Activated CD8-positive, alpha-beta memory T cell treated with anti-CD3 and anti-CD28 coated beads, Interleukin-2, amount 50 U/mL, for 4 hours (primary cell): ENCODE data around the gene POC1B.
A peak's percentile ranks its signal among the peaks of the same experiment; 100 is the strongest.

Experiments used
- DNase-seq: peaks from one replicate; pipeline ENCODE4 v3.0.0-alpha.2; 2020

POC1B gene

DNA sequence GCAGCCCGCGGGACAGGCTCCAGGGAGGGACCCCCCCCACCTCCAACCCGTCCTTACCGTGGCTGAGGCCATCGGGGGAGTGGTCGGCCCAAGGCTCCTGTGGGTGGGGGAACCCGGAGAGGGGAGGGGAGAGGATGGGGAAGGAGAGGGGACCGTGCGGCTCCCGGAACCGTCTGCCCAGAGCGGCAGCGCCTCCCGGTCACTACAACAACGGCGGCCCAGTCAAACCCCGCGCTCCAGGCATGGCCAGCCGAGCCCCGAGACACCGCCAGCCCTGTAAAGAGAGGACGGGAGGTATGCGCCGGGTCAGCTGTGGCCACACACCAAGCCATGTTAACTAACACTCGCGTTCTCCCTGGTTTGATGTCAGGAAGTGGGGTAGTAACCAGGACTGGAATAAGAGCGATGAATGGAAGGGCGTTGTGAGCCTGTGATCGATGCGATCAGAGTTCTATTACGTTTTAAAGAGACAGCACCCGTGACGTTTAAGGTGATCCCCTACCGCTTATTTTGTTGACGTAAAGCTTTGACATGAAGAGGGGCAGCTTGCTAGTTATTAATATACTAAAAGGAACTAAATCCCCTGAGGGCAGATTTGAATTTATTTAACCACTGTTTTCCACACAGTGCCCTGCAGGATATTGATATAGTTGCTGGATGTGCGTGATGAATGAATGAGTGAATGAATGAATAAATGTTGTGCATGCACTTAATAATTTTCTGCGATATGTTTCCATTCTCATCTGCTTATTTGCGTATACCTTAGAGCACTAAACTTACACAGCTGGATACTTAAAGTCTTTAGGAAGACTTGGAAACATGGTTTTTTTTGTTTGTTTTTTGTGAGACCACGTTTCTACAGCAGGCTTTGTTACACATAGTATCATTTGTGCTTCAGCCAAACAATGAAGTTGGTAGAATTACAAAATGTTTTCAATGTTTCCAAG, at the start of gene POC1B:
POC1B (minus strand) TSS at position 224 of the 947 bp plus-strand sequence; CDS start at position 72, 152 bp downstream.
- DNase-seq, result peak; percentile 70

DNA sequence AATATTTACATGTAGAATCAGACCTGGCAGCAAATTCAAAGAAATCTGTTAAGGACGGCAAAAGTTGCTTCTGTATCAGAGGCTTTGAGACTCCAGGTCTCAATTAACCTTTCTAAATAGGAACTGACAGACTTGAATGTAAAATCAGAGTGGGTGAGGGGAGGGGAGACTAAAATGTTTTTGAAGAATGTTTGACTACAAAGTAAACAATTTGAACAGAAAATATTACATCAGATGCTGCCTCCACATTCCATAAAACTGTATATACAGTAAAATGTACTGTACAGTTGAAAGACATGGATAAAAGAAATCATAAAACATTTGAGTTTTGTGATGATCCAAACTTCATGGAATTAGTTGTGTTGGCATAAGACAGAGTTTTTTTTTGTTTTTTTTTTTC, 49.5 kb upstream of the POC1B start:
- DNase-seq, result no peak

DNA sequence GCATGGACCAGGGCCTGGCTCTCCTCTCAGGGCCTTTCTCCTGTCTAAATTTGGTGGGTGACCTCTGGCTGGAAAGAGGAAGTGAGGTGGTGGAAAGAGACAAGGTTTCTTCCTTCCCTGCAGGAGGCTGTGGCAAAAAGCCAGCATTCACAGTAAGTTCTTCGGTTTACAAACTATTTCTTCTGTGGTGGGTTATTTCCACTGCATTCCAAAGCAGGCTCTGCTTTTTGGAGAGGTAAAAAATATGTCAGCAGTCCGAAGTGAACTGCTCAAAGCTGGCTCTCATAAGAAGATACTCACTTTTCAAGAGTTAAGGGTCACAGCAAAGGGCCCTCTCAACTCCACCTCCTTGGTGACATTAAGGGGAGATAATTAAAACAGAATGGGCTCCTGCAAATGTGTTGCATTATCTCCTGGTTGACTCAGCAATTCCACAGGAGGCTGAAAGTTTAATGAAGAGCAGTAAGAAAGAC, 48.9 kb upstream of the POC1B start:
- no peak for DNase-seq

DNA sequence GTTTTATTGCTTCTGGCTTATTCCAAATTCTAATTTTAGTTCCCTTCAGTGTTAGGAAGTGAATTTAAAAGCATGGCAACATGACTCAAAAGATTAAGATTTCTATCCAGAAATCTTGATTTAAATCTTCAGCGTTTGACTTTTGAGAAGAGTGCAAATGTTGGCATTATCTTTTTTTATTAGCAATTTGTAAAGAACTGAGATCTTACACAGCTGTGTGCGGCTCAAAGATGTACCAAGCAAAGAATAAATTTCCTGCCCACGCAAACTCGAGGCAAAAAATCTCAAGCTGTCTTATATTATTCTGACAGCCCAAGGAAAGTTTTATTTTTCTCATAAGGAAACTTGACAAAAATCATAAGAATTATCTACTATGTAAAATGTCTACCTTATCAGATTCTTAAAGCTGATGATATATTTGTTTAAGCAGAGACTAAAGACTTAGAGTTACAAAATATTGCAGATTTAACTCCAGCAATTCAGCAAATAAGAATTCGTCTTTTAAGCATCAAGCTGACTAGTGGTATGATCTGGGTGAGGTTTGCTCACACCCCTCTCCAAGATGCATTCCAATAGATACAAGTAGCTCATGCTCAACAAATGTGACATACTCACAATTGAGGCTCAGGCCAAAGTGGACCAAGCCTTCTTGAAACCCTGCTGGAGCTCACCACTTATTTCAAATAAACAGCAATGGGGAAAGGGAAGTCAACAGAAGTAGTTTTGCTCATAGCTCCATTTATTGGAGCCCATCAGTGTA, 47.4 kb upstream of the POC1B start:
- DNase-seq, result no peak

DNA sequence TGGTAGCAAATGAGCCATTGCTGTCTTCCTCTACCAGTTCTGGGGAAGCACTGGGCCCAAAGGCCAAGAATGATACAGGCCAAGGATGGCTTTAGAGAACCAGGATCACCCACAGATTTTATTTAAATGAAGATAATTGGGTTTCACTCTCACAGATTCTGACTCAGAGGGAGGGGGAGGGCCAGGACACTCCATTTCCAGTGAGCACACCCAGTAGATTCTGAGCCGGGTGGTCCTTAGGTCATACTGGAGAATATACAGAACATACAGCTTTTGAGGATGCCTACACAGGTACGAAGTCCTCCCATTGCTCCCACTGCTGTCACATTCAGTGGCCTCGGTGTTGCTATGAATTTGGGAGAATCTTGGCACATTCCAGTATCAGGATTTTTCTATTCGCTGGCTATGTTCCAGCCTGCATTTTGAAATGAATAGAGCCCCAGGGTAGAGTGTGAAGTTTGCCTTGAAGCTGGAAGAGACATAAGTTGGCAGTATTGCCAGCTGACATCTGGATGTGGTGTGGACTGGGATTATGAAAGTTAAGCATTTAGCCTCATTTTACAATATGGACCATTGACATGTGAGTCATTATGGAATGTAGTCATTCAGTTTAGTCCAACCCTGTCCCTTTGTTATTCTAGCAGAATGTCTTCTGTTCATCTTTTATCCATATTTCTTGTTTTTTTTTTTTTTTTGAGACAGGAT, 45.8 kb upstream of the POC1B start:
- no peak for DNase-seq

DNA sequence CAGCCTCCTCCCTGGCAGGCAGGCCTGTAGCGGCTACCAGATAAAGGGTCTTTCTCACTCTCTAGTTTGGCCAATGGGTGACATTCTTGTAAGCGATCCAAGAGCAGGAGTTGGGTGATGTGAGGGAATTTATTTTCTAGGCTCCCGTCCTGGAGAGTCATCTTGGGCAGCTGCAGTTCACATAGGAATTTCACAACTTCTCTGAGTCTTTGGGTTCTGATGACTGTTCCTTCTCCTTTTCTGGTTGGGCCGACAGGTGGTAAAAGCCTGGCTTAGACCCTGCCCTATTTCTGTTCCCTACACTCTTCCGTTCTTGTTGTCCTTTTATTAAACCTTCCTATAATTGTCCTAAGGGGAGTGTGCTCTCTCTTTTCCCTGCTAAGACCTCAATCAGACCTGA, 42.6 kb upstream of the POC1B start:
- no peak for DNase-seq

GRCh38 chr12:89567691-89568239, 41.9 kb upstream of the POC1B start:
- no peak for DNase-seq

- no peak for DNase-seq
These were observed 40.8 kb upstream of the POC1B start for GRCh38 chr12:89566615-89567014.

DNA sequence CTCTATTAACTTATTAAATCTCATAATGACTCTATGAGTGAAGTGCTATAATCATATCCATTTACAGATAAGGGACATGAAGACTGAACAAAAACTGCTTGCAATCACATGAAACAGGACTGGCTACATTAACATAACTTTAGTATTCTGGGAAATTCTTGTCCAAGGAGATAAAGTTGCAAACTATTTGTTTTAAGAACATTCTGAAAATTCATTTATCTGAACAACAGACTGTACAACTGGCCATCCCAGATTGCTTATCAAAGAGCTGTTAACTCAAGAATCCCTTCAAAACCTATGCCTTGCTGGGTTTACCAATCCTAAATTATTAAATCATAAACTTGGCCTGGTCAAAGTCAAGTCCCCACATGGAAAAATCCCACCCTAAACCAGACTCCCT, 39.2 kb upstream of the POC1B start:
- DNase-seq, result no peak

DNA sequence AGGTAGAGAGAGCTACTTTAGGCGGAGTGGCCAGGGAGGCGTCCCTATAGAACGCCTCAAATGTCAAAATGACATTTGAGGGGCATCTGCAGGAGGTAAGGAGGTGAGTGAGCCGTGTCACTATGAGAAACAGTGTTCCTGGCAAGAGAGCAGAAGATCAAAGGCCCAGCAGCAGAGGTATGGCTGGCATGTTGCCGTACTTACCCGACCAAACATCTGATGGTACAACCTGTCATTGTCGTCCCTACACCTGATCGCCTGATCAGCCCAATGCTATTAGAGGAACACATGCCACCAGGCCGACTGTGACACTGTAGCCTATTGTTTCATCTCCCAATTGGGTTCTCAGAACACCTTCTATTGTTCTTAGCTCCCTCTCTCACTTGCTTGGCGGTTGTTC, 33.9 kb upstream of the POC1B start:
- no peak for DNase-seq

GRCh38 chr12:89556976-89557375, 31.1 kb upstream of the POC1B start:
- no peak for DNase-seq

- no peak for DNase-seq
These were observed 26.5 kb upstream of the POC1B start for GRCh38 chr12:89552376-89552775.

DNA sequence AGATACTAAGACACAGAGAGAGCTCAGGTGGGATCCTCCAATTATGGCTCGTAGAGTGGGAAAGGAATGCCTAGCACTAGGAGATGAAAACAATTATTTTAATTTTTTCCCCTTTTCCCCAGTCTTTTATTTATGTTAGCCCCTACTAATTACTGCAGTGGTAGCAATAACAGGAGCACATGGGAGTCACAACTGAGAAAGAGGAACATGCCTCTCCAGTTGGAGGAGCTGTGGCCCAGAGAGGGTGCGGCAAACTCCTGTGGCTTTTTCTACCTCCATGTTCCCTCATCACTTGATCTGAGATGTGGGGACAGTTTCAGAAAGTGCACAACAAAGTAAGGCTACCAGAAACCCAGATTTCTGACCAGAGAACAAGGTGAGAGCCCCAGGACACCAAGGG, 25.9 kb upstream of the POC1B start:
- DNase-seq, result no peak

GRCh38 chr12:89547101-89547500, 21.3 kb upstream of the POC1B start:
- no peak for DNase-seq

DNA sequence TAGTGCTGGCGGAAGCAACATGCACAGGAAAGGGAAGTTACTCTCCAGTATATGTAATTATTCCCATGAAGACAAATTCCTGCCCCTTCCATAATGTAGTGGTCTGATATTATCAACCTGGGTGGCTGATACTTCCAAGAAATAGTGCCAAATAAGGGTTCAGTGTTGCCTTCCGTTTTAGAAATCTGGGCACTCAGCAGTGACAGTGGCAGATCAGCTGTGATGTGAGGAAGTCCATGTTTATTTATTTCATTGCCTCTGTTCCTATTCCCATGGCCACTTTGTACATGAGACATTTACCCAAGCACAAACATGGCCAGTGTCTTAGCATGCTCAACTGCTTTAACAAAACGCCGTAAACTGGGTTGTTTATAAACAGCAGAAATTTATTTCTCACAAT, 20.3 kb upstream of the POC1B start:
- no peak for DNase-seq

GRCh38 chr12:89544681-89545184, 18.9 kb upstream of the POC1B start:
- DNase-seq, result no peak

DNA sequence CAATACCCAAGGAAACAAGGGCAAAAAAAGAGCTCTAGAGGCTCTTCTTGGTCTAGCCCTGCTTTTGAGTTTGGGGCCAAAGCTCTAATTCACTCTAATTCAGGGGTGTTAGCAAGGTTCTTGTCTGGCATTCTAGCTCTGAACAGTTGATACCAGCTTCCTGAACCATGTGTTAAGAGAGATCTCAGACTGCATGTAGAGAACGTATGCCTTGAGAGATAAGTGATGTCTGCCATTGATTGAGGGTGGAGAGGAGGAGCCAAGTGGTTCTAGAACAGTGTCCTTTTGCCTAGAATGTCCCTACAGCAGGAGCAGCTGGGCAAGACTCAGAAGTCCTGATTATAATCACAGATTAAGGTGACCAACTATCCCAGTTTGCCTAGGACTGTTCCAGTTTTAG, 18.2 kb upstream of the POC1B start:
- DNase-seq, result no peak

DNA sequence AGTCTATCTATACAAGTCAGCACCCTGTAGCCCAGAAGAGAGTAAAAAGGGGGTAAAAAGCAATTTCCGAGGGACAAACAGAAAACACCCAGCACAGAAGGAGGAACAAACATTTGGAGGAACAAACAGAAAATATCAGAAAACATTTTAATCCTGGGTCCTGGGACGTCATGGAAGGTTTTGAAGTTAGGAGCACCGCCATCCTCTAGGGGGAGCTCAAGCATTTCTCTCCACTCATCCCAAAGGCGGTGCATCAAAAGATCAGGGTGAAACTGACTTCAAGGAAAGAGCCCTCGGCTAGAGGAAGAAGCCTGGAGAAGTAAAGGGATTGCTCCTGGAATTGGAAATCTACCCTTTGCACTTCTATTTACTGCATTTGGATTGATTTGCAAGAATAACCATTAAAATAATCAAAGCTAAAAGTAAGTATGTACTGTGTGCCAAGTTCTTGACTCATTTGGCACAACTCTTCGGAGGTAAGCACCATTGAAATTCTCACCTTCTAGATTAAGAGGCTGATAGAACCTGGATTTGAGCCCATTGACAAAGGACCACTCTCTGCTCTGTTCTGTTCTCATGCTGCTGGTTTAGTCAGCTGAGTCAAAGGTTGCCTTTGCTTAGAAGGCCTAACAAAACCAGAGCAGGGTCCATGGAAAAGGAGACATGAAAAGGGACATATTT, 17.2 kb upstream of the POC1B start:
- peak; percentile 60 for DNase-seq

GRCh38 chr12:89542236-89542635, 16.4 kb upstream of the POC1B start:
- DNase-seq, result no peak

DNA sequence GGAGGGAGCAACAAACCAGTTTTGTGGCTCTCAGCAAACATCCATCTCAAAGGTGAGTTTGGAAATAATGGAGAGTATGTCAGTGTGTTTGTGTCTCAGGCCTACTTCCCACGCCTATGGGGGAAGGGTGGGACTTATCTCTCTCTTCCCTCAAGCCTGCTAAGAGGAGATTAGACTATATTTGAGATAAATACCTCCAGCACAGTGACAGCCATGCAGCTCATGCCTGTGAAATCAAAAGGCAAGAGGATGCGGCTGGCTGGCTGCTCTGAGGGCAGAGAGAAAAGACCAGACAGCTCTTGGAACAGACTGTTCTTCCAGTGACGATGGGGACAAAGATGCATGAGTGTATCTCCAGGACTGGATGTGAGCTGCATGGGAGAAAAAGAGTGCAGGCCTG, 14.7 kb upstream of the POC1B start:
- no peak for DNase-seq

DNA sequence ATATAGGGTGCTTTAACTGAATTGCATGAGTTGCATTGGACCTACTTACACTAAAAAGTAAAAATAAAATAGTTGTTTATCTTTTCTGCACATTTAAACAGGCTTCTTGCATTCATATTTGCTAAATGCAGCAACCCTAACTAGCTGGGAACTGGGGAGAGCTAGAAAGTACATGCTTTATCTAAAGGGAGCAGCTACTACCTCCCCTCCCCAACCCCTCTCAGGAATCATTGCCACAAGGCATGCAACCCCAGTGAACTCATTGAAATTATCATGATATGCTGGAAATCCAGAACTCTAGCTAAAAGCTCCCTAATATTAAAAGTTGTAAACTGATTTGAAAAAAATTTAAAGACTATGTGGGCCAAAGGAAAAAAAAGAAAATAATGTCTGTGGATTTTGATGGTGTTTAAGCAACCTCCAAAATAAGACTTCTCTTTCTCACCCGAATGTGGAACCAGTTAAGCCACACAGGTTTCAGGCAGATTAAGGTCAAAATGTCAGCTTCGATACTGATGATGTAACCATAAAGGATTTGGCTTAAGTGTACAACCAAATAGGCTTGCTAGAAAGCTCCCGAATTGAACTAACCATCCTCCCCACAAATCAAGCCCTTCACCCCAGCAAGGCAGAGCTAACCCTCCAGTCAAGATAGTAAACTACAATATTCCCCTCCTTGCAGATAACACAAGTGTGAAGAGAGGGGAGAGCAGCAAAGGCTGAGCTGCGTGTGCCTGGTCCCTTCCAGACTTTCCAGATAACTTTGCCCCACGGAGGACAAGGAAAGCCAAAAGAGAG, 13.8 kb upstream of the POC1B start:
- DNase-seq, result no peak
